HL-60 (cell line): Measurements from ENCODE around the gene SLC12A3.

ENCODE experiments used
- DNase-seq, 2 experiments: peaks; one replicate each; pipeline ENCODE4 v3.0.0-alpha.2; 2010 to 2020; ENCODE audit warnings: low read depth in 1 of 2, low spot score in 1 of 2
- H3K27ac ChIP-seq: fragments of 250-450 bp; sonication (Bioruptor Pico); replicated peaks from 2 replicates; pipeline ENCODE4 v1.5.1; 2020; ENCODE audit warnings: mild to moderate bottlenecking, moderate library complexity
- H3K27me3 ChIP-seq: fragments of 250-450 bp; sonication (Bioruptor Pico); 2 replicates; pipeline ENCODE4 v1.5.1; 2021; ENCODE audit warnings: mild to moderate bottlenecking, moderate library complexity; ENCODE audit not compliant: insufficient read depth, poor library complexity, severe bottlenecking
- H3K4me3 ChIP-seq: replicated peaks from 2 replicates; pipeline ENCODE4 v1.5.1; 2011; ENCODE audit warnings: mild to moderate bottlenecking, control low read depth, low read length; ENCODE audit not compliant: insufficient read depth
- CTCF ChIP-seq: IDR thresholded peaks from one replicate; pipeline ENCODE4 v1.5.1; 2011; ENCODE audit warnings: low read length, control low read depth, inconsistent platforms; ENCODE audit not compliant: insufficient read depth
- GABPA ChIP-seq: IDR thresholded peaks from 2 replicates; pipeline ENCODE4 v1.6.1; 2012; ENCODE audit warnings: low read depth
- POLR2AphosphoS5 ChIP-seq: IDR thresholded peaks from 2 replicates; pipeline ENCODE4 v1.6.1; 2012; ENCODE audit warnings: low read depth
- REST ChIP-seq: IDR thresholded peaks from 2 replicates; pipeline ENCODE4 v1.6.1; 2012; ENCODE audit warnings: low read depth; ENCODE audit not compliant: insufficient replicate concordance
- SPI1 ChIP-seq: IDR thresholded peaks from 2 replicates; pipeline ENCODE4 v1.6.1; 2012; ENCODE audit warnings: low read depth, mild to moderate bottlenecking, borderline replicate concordance

SLC12A3 gene

GRCh38 chr16:56848029-56848936, 16.7 kb upstream of the SLC12A3 start:
- H3K4me3 ChIP-seq: no peak overlapping the region
- H3K27me3 ChIP-seq: no peaks in the 10 kb centered on the region
- no peak overlapping the region for H3K27ac ChIP-seq
- TF ChIP-seq CTCF: no peak
- no peak for TF ChIP-seq GABPA
- no peak for TF ChIP-seq POLR2AphosphoS5
- no peak for TF ChIP-seq SPI1
- TF ChIP-seq REST: no peak
- no peak for DNase-seq

DNA sequence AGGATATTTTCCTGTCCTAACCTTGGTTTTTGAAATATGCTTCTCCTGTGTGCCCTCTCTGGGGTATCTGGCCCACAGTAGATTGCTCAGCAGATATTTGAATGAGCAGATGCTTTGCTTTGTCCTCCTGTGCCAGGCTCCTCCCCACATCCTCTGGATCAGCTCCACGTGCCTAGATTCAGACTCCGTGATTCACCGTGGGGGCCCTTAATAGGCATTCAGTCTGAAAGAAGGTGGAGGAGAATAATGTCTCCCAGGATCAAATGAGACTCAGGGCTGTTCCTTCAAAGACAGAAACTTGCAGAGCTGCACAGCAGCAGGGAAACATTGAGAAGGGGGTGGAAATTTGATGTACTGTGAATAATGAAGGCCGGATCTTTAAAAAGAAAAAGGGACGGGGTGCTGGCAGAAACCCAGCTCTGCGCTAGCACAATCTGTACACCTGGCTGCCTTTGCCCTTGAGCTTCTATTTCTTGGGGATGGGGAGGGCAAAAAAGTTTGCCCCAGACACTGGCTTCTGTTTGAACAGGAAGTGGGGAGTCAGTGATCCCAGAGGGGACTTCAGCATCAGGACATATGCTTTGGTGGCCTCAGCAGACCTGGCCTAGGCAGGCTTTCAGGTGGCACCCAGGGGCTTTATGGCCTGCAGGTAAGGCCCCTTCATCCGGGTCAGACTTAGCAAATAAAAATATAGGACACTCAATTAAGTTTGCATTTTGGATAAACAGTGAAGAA, 15.9 kb upstream of the SLC12A3 start:
- no peaks in the 10 kb centered on the region for H3K27me3 ChIP-seq
- H3K27ac ChIP-seq: no peak overlapping the region
- H3K4me3 ChIP-seq: no peak overlapping the region
- no peak for DNase-seq
- TF ChIP-seq GABPA: no peak
- no peak for TF ChIP-seq REST
- TF ChIP-seq POLR2AphosphoS5: no peak
- no peak for TF ChIP-seq CTCF
- TF ChIP-seq SPI1: no peak

DNA sequence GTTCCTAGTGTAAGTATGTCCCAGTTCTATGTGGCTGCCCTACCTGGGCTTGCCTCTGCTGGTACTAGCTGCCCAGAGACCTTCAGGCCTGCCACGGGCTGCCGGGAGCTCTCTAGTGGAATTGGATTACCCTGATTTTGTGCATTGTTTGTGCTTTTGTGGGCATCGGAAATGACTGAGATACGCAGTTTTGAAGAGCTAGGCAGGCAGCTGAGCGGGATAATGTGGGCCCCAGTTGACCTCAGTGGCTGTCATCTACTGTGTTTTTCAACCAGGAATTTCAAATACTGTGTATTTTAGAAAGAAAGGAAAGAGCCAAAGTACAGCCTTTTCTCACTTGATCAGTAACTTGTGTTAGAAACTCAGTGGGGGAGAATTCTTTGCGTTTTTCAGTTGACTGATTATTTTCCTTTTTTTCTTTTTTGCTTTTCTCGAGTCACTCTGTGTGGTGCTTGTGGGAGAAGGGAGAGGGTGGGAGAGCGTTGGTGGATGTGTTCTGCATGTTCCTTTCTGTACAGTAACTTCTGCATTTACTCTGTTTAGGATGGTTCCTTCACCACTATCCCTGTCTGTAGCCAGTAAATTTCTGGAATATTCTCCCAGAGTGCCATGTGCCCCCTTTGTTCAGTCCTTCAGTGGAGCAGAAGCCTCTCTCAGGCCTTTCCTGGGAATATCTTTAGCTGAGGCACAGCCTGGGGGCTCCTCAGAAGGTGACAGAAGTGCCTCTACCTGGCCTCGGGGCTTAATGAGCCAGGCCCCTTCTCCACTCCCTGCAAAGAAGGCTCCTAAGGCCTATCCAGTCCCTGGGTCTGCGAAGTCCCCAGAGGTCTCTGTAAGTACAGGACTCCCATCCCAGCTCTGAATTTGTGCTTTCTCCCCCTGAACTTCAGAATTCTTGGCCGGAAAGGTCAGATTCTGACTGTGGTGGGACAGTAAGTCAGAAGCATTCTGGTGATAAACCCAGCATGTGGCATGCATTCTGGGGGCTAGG, 15.0 kb upstream of the SLC12A3 start:
- Histone ChIP-seq H3K27ac (no peak overlapping the region), H3K27me3 (no peaks in the 10 kb centered on the region), H3K4me3 (no peak overlapping the region)
- DNase-seq: no peak
- TF ChIP-seq REST: no peak
